Stimulated activated CD8-positive, alpha-beta memory T cell treated with anti-CD3 and anti-CD28 coated beads, Interleukin-15, amount 100 ng/mL, for 1 hour (primary cell): Measurements from ENCODE around the gene SV2C.

Experiments used
- DNase-seq: peaks from one replicate; pipeline ENCODE4 v3.0.0-alpha.2; 2020; ENCODE audit warnings: low read depth

SV2C gene

DNA sequence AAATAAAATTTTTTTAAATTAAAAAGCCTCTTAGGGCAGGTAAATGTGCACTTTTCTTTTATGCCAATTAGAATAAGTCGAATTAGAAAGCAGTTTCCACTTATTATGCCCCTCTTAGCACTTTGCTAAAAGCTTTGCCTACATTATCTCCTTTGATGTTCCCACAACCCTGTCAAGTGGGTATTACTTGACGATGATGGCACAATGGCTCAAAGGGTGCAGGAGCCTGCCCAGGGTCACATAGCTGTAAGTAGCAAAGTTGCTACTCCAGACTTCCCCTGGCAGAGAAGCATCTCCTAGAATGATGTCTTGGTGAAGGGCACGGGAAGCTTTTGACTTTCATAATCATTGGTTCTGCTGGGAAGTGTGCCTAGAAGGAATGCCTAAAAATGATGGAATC lies 301.5 kb downstream of the SV2C start:
- DNase-seq: no peak

- DNase-seq: no peak
Measured at GRCh38 chr5:76385540-76385939, 302.4 kb downstream of the SV2C start.

GRCh38 chr5:76386360-76386759 lies 303.2 kb downstream of the SV2C start:
- DNase-seq: no peak

DNA sequence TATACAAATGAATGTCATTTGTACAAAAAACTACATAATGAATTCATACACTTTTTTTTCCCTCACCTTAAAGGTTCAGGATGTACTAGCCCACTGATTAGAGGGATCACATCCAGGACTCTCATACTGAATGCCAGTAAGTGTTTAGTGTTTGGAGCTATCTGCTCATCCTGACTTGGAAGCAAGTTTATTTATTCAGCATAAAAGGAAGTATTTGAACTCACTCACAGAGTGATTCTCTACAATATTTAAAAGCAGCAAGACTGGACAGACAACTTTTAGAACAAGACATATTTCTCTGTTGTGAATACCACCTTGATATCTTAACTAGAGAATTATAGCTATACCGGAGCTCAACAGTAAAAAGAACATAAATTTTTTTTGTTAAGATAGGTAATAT lies 305.1 kb downstream of the SV2C start:
- DNase-seq: no peak

- DNase-seq: no peak
Measured at GRCh38 chr5:76388791-76389512, 305.8 kb downstream of the SV2C start.

DNA sequence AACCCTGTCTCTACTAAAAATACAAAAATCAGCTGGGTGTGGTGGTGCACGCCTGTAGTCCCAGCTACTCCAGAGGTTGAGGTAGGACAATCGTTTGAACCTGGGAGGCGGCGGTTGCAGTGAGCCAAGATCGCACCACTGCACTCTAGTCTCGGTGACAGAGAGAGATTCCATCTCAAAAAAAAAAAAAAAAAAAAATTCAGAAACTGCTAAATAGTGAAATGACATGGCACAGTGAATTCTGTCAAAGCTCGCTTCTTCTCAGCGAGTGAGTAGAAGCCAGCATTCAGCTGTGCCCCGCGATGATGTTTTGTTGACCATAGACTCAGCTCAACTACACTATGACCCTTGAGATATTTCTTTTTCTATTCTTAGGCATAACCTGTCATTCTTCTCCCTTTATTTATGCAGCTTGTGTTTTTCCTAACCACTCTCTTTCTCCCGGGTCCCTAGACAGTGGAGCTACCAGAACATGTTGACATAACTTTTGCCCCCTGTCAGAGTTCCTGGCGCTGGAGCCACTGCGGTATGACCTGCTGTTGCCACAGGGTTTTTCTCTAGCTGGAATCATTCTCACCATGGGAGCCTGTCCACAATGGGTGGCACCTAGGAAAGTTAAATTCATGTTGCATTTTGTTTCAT lies 306.5 kb downstream of the SV2C start:
- no peak for DNase-seq

- no peak for DNase-seq
Measured at GRCh38 chr5:76391014-76391413, 307.8 kb downstream of the SV2C start.

GRCh38 chr5:76393035-76393680 lies 310.0 kb downstream of the SV2C start:
- DNase-seq: no peak

GRCh38 chr5:76397200-76397599 lies 314.0 kb downstream of the SV2C start:
- no peak for DNase-seq

GRCh38 chr5:76399268-76399667 lies 316.1 kb downstream of the SV2C start:
- DNase-seq: no peak

DNA sequence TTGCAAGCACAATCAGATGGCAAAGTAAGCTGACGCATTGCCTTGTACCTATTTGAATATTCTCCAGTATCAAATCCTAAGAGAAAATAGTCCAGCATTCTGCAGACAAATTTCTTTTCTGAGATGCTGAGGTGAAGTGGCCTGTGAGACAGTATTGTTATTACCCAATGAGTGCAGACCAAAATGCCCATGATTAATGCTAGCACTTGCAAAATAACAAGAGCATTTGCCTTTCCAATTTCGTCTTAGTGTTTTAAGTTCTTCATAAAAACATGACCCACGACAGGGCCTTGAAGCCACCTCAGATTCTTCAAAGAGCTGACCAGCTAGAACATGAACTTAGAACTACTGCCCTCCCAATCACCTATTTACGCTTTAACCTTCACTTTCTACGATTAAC lies 317.3 kb downstream of the SV2C start:
- no peak for DNase-seq

DNA sequence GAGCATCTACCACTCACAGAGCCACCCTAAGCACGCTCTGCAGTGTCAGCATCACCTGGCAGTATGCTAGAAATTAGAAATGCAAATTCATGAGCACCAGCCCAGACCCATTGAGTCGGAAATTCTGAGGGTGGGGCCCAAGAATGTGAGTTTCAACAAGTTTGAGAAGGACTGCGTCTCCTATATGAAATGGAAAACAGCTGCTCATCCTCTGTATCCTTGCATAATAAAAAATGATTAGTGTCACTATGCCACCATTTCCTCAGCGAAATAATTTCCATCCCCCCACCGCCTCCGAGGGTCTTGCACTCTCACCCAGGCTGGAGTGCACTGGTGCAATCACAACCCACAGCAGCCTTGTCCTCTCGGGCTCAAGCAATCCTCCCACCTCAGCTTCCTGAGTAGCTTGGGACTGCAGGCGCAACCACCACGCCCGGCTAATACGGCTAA lies 318.6 kb downstream of the SV2C start:
- DNase-seq: no peak

DNA sequence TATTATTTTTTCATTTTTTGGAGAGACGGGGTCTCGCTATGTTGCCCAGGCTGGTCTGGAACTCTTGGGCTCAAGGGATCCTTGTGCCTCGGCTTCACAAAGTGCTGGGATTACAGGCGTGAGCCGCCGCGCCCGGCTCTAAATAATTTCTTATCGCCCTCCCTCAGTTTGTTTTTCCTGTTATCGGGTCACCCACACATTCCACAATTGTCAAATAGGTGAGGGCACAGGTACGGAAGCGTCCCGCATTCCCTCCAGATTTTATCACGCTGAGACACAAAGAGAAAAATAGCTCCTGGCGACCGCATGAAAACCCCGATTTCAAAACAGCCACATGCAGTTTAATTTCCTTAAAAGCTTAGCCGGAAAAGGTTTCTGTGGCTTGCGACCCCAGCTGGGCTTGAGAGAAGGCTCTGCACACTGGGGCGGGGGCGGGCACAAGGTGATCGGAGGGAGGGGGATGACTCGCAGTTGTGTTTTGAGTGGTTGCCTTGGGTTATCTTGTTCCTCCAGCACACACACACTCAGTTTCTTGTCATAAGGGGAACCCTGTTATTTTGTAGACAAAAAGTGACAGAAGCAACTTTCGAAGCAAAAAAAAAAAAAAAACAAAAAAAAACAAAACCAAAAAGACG lies 319.2 kb downstream of the SV2C start:
- peak; percentile 53 for DNase-seq

- DNase-seq: peak; percentile 54
Measured at GRCh38 chr5:76402886-76403765, 319.9 kb downstream of the SV2C start, which contains the start of gene IQGAP2. Gene IQGAP2, plus strand, starts transcription at chr5:76403285. Its CDS starts 261 bp downstream, at chr5:76403546.
